ENCODE data around the gene TNIK.

TNIK gene

DNA sequence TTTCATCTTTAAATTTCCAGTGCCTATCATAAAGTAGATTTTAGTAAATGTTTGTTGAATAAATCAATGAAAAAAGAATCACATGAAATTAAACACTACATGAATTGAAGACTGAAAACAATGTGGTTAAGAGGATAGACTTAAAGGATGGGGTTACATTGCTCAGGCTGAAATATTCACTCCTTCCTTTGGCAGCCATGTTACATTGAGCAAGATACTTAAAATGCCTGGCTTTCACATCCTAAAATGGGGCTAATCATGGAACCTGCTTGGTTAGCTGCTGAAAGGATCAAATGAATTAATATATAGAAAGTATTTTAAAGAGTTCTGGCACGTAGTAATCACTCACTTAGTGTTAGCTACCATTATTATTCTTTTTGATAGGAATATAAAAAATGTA is 236.8 kb downstream of the TNIK start:
- Histone ChIP-seq H3K36me3 (ENCODE audit: control insufficient read depth in 1 of 2, insufficient read depth in 2 of 2, low read depth in 1 of 2, low read length in 2 of 2) (peaks cover 0 to 6% of the 10 kb centered on the region in 2 experiments), H3K23ac (ENCODE audit: low read length in 2 of 2) (no peak overlapping the region), H4K8ac (ENCODE audit: low read length) (no peak overlapping the region), H3K79me1 (replicated peaks; ENCODE audit: low read length, poor library complexity, severe bottlenecking) (peaks cover 3% of the 10 kb centered on the region), H3K4ac (ENCODE audit: low read depth in 1 of 2, low read length in 2 of 2) (no peak overlapping the region), H2BK15ac (ENCODE audit: low read depth, poor library complexity, severe bottlenecking) (no peak overlapping the region), H2BK120ac (ENCODE audit: low read depth, low read length) (no peak overlapping the region), H3K14ac (ENCODE audit: low read length in 2 of 2) (no peak overlapping the region), H2BK12ac (ENCODE audit: low read length in 2 of 2) (no peak overlapping the region), H4K91ac (ENCODE audit: low read length) (no peak overlapping the region), H2AFZ (ENCODE audit: low read depth, low read length) (no peak overlapping the region), H3K27me3 (ENCODE audit: control insufficient read depth in 1 of 2, insufficient read depth in 1 of 2, low read length in 2 of 2) (no peaks in the 10 kb centered on the region), H3K4me1 (ENCODE audit: control insufficient read depth, insufficient read depth, low read depth, low read length) (no peaks in the 10 kb centered on the region), H3K18ac (ENCODE audit: low read depth in 1 of 2, low read length in 2 of 2) (no peak overlapping the region), H3K9ac (ENCODE audit: low read length) (no peak overlapping the region), H2AK5ac (ENCODE audit: low read length, severe bottlenecking) (no peak overlapping the region), H3K4me2 (ENCODE audit: low read length, poor library complexity, severe bottlenecking) (no peak overlapping the region), H3K9me3 (ENCODE audit: control insufficient read depth, low read length) (peaks cover 5% of the 10 kb centered on the region), H3K27ac (ENCODE audit: low read length, poor library complexity, severe bottlenecking) (no peak overlapping the region), H2BK5ac (ENCODE audit: low read depth, low read length, poor library complexity, severe bottlenecking) (no peak overlapping the region), H3K4me3 (ENCODE audit: insufficient read depth in 1 of 2, low read depth in 1 of 2, low read length in 2 of 2) (no peak overlapping the region)
- 83% methylated on average over 1 of the region's 1 CpG for WGBS
- DNase-seq, result no peak

DNA sequence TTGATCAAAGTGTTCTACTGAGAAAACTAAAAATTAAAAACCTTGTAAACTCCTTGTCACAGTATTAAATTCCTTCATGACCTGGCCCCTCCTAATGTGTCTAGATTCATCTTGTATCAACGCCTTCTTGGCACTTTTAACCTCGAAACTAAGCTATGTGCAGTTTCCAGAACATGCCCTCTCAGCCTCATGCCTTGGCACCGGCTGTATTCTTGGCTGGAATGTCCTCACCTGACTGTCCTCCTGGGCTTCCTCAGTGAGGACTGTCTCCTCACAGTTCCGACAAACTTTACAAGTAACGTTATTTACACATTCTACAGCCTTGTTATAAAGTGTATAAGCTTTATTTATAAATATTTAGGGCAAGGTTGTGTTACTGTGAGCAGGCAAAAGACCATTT is 237.2 kb downstream of the TNIK start:
- no peak overlapping the region for H3K4me3 ChIP-seq (ENCODE audit: insufficient read depth in 1 of 2, low read depth in 1 of 2, low read length in 2 of 2)
- H3K14ac ChIP-seq (ENCODE audit: low read length in 2 of 2), result no peak overlapping the region
- WGBS, result 92% methylated on average over 3 of the region's 5 CpGs
- H3K36me3 ChIP-seq (ENCODE audit: control insufficient read depth in 1 of 2, insufficient read depth in 2 of 2, low read depth in 1 of 2, low read length in 2 of 2), result peaks cover 0 to 6% of the 10 kb centered on the region in 2 experiments
- no peak overlapping the region for H3K27ac ChIP-seq (ENCODE audit: low read length, poor library complexity, severe bottlenecking)
- no peaks in the 10 kb centered on the region for H3K27me3 ChIP-seq (ENCODE audit: control insufficient read depth in 1 of 2, insufficient read depth in 1 of 2, low read length in 2 of 2)
- no peak overlapping the region for H4K8ac ChIP-seq (ENCODE audit: low read length)
- no peak overlapping the region for H2BK15ac ChIP-seq (ENCODE audit: low read depth, poor library complexity, severe bottlenecking)
- no peak overlapping the region for H3K23ac ChIP-seq (ENCODE audit: low read length in 2 of 2)
- no peak overlapping the region for H3K4me2 ChIP-seq (ENCODE audit: low read length, poor library complexity, severe bottlenecking)
- no peak overlapping the region for H2BK12ac ChIP-seq (ENCODE audit: low read length in 2 of 2)
- H3K4ac ChIP-seq (ENCODE audit: low read depth in 1 of 2, low read length in 2 of 2), result no peak overlapping the region
- H3K79me1 ChIP-seq (replicated peaks; ENCODE audit: low read length, poor library complexity, severe bottlenecking), result peaks cover 5% of the 10 kb centered on the region
- H2AK5ac ChIP-seq (ENCODE audit: low read length, severe bottlenecking), result no peak overlapping the region
- H4K91ac ChIP-seq (ENCODE audit: low read length), result no peak overlapping the region
- H3K9ac ChIP-seq (ENCODE audit: low read length), result no peak overlapping the region
- H2AFZ ChIP-seq (ENCODE audit: low read depth, low read length), result no peak overlapping the region
- peaks cover 5% of the 10 kb centered on the region for H3K9me3 ChIP-seq (ENCODE audit: control insufficient read depth, low read length)
- no peak overlapping the region for H2BK120ac ChIP-seq (ENCODE audit: low read depth, low read length)
- no peak for DNase-seq
- no peak overlapping the region for H2BK5ac ChIP-seq (ENCODE audit: low read depth, low read length, poor library complexity, severe bottlenecking)
- no peaks in the 10 kb centered on the region for H3K4me1 ChIP-seq (ENCODE audit: control insufficient read depth, insufficient read depth, low read depth, low read length)
- H3K18ac ChIP-seq (ENCODE audit: low read depth in 1 of 2, low read length in 2 of 2), result no peak overlapping the region

GRCh38 chr3:171221597-171221996 is 238.6 kb downstream of the TNIK start:
- no peak overlapping the region for H3K18ac ChIP-seq (ENCODE audit: low read depth in 1 of 2, low read length in 2 of 2)
- peaks cover 5% of the 10 kb centered on the region for H3K9me3 ChIP-seq (ENCODE audit: control insufficient read depth, low read length)
- H2BK120ac ChIP-seq (ENCODE audit: low read depth, low read length), result no peak overlapping the region
- H3K4ac ChIP-seq (ENCODE audit: low read depth in 1 of 2, low read length in 2 of 2), result no peak overlapping the region
- H3K27me3 ChIP-seq (ENCODE audit: control insufficient read depth in 1 of 2, insufficient read depth in 1 of 2, low read length in 2 of 2), result no peaks in the 10 kb centered on the region
- no peak overlapping the region for H2BK15ac ChIP-seq (ENCODE audit: low read depth, poor library complexity, severe bottlenecking)
- H2AK5ac ChIP-seq (ENCODE audit: low read length, severe bottlenecking), result no peak overlapping the region
- no peak overlapping the region for H3K27ac ChIP-seq (ENCODE audit: low read length, poor library complexity, severe bottlenecking)
- no peak overlapping the region for H2BK5ac ChIP-seq (ENCODE audit: low read depth, low read length, poor library complexity, severe bottlenecking)
- no peak overlapping the region for H4K91ac ChIP-seq (ENCODE audit: low read length)
- H3K14ac ChIP-seq (ENCODE audit: low read length in 2 of 2), result no peak overlapping the region
- no peak overlapping the region for H2AFZ ChIP-seq (ENCODE audit: low read depth, low read length)
- WGBS, result 100% methylated on average over 2 of the region's 2 CpGs
- H3K79me1 ChIP-seq (replicated peaks; ENCODE audit: low read length, poor library complexity, severe bottlenecking), result peaks cover 5% of the 10 kb centered on the region
- no peaks in the 10 kb centered on the region for H3K4me1 ChIP-seq (ENCODE audit: control insufficient read depth, insufficient read depth, low read depth, low read length)
- DNase-seq, result no peak
- H3K4me2 ChIP-seq (ENCODE audit: low read length, poor library complexity, severe bottlenecking), result no peak overlapping the region
- H2BK12ac ChIP-seq (ENCODE audit: low read length in 2 of 2), result no peak overlapping the region
- no peak overlapping the region for H3K23ac ChIP-seq (ENCODE audit: low read length in 2 of 2)
- H4K8ac ChIP-seq (ENCODE audit: low read length), result no peak overlapping the region
- no peak overlapping the region for H3K4me3 ChIP-seq (ENCODE audit: insufficient read depth in 1 of 2, low read depth in 1 of 2, low read length in 2 of 2)
- H3K9ac ChIP-seq (ENCODE audit: low read length), result no peak overlapping the region
- H3K36me3 ChIP-seq (ENCODE audit: control insufficient read depth in 1 of 2, insufficient read depth in 2 of 2, low read depth in 1 of 2, low read length in 2 of 2), result peaks cover 0 to 6% of the 10 kb centered on the region in 2 experiments

DNA sequence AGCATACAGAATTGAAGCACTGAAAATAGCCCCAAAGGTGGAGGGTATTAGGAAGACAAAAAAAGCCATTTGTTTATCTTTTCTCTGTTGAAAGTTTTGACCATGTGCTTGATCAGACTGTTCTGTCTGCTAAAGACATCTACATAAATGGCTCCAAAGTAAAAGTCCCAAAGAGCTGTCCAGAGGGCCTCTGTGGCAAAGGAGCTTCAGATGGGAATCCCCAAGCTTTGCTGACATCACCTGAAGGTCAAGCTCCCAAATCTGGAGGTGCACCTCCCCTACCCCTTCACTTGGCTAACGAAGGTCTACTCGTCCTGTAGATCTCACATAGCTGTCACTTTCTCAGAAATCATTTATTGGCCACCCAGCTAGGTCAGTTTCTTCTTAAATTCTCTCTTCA is 239.1 kb downstream of the TNIK start:
- H3K9ac ChIP-seq (ENCODE audit: low read length), result no peak overlapping the region
- H3K9me3 ChIP-seq (ENCODE audit: control insufficient read depth, low read length), result peaks cover 5% of the 10 kb centered on the region
- H3K14ac ChIP-seq (ENCODE audit: low read length in 2 of 2), result no peak overlapping the region
- no peak overlapping the region for H4K8ac ChIP-seq (ENCODE audit: low read length)
- H3K4me3 ChIP-seq (ENCODE audit: insufficient read depth in 1 of 2, low read depth in 1 of 2, low read length in 2 of 2), result no peak overlapping the region
- no peak overlapping the region for H3K23ac ChIP-seq (ENCODE audit: low read length in 2 of 2)
- no peak overlapping the region for H3K18ac ChIP-seq (ENCODE audit: low read depth in 1 of 2, low read length in 2 of 2)
- H3K27ac ChIP-seq (ENCODE audit: low read length, poor library complexity, severe bottlenecking), result no peak overlapping the region
- H2AFZ ChIP-seq (ENCODE audit: low read depth, low read length), result no peak overlapping the region
- H3K79me1 ChIP-seq (replicated peaks; ENCODE audit: low read length, poor library complexity, severe bottlenecking), result peaks cover 5% of the 10 kb centered on the region
- no peak overlapping the region for H4K91ac ChIP-seq (ENCODE audit: low read length)
- H3K36me3 ChIP-seq (ENCODE audit: control insufficient read depth in 1 of 2, insufficient read depth in 2 of 2, low read depth in 1 of 2, low read length in 2 of 2), result peaks cover 0 to 6% of the 10 kb centered on the region in 2 experiments
- H2AK5ac ChIP-seq (ENCODE audit: low read length, severe bottlenecking), result no peak overlapping the region
- no peak overlapping the region for H3K4ac ChIP-seq (ENCODE audit: low read depth in 1 of 2, low read length in 2 of 2)
- no peak overlapping the region for H2BK12ac ChIP-seq (ENCODE audit: low read length in 2 of 2)
- DNase-seq, result no peak
- H3K4me2 ChIP-seq (ENCODE audit: low read length, poor library complexity, severe bottlenecking), result no peak overlapping the region
- H2BK15ac ChIP-seq (ENCODE audit: low read depth, poor library complexity, severe bottlenecking), result no peak overlapping the region
- WGBS, result 67% methylated on average over 2 of the region's 2 CpGs
- H2BK5ac ChIP-seq (ENCODE audit: low read depth, low read length, poor library complexity, severe bottlenecking), result no peak overlapping the region
- no peaks in the 10 kb centered on the region for H3K4me1 ChIP-seq (ENCODE audit: control insufficient read depth, insufficient read depth, low read depth, low read length)
- no peaks in the 10 kb centered on the region for H3K27me3 ChIP-seq (ENCODE audit: control insufficient read depth in 1 of 2, insufficient read depth in 1 of 2, low read length in 2 of 2)
- no peak overlapping the region for H2BK120ac ChIP-seq (ENCODE audit: low read depth, low read length)
